GM18951 (cell line): Measurements from ENCODE around the gene CCDC107.

Source experiments
- POLR2A ChIP-seq: IDR thresholded peaks from 4 replicates; pipeline ENCODE4 v1.6.1; 2011; ENCODE audit warnings: mild to moderate bottlenecking; ENCODE audit not compliant: insufficient read length, insufficient read depth; ENCODE audit errors: extremely low read depth
- in situ Hi-C: fragments of 300-500 bp; cut with MboI; formaldehyde crosslinking; loops from one replicate; pipeline ENCODE4 v1.12.0; 2022; ENCODE audit warnings: low sequenced_read_pairs, mixed read lengths, inconsistent platforms; ENCODE audit not compliant: unreplicated experiment

CCDC107 gene

DNA sequence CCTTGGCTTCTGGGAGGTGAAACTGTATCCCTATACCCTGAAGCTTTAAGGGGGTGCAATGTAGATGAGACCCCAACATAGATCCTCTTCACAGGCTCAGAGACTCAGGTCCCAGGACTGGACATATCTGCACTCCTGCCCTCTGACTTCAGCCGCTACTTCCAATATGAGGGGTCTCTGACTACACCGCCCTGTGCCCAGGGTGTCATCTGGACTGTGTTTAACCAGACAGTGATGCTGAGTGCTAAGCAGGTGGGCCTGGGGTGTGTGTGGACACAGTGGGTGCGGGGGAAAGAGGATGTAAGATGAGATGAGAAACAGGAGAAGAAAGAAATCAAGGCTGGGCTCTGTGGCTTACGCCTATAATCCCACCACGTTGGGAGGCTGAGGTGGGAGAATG is 21.0 kb downstream of the CCDC107 start:
- TF ChIP-seq POLR2A, result no peak
- in situ Hi-C loops, result no loop called here

DNA sequence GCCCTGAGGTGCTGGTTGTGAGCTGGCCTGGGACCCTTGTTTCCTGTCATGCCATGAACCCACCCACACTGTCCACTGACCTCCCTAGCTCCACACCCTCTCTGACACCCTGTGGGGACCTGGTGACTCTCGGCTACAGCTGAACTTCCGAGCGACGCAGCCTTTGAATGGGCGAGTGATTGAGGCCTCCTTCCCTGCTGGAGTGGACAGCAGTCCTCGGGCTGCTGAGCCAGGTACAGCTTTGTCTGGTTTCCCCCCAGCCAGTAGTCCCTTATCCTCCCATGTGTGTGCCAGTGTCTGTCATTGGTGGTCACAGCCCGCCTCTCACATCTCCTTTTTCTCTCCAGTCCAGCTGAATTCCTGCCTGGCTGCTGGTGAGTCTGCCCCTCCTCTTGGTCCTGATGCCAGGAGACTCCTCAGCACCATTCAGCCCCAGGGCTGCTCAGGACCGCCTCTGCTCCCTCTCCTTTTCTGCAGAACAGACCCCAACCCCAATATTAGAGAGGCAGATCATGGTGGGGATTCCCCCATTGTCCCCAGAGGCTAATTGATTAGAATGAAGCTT is 21.8 kb downstream of the CCDC107 start:
- no peak for TF ChIP-seq POLR2A
- in situ Hi-C loops, result no loop called here

GRCh38 chr9:35680331-35681105 is 22.4 kb downstream of the CCDC107 start:
- peak; percentile 18 for TF ChIP-seq POLR2A
- in situ Hi-C loops, result no loop called here

- in situ Hi-C loops, result no loop called here
- TF ChIP-seq POLR2A, result no peak
Measured at GRCh38 chr9:35681341-35682002, 23.4 kb downstream of the CCDC107 start.

GRCh38 chr9:35682051-35682450 is 24.0 kb downstream of the CCDC107 start:
- in situ Hi-C loops, result no loop called here

GRCh38 chr9:35682520-35683315 is 24.6 kb downstream of the CCDC107 start:
- TF ChIP-seq POLR2A, result no peak
- in situ Hi-C loops, result no loop called here

More at GRCh38 chr9:35682051-35682450, 24.0 kb downstream of the CCDC107 start:
- TF ChIP-seq POLR2A, result no peak

DNA sequence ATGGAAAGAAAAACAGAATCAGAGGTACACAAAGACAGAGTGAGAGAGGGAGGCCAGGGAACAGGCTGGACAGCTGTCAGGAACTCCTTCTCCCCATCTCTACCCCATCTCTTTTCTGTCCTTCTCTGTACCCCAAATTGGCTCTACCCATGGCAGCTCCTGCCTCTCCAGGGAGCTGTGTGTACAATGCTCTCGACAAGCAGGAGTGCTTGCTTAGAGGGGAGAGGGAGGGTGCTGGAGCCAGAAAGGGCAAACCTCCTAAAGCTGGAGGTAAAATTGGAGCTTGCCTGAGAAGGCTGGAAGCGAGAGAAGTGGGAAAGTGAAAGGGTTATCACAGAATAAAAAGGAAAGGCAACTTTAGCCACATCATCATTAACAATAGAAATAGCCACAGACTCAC is 25.2 kb downstream of the CCDC107 start:
- TF ChIP-seq POLR2A, result no peak
- in situ Hi-C loops, result no loop called here

DNA sequence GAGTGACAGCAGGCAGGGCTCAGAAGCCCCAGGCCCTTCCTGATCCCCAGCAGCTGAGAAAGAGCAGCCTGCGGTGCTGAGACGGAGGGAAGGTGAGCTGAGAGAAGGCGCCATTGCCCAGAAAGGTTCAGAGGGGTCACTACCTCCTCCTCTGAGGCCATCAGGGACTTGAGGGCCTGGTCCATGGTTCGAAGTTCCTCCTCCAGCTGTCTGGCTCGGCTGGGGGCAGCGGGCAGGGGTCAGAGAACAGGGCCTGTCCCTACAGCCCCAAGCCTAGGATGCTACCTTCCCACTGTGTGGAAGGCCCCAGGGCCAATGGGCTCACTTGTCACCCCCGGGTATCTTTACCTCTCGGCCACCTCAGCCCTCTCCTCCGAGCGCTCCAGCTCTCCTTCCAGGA is 26.8 kb downstream of the CCDC107 start:
- TF ChIP-seq POLR2A, result no peak
- in situ Hi-C loops, result no loop called here

- in situ Hi-C loops, result no loop called here
- TF ChIP-seq POLR2A, result no peak
Measured at GRCh38 chr9:35685506-35685905, 27.4 kb downstream of the CCDC107 start.

GRCh38 chr9:35686222-35687203 is 28.4 kb downstream of the CCDC107 start:
- no peak for TF ChIP-seq POLR2A
- in situ Hi-C loops, result no loop called here

DNA sequence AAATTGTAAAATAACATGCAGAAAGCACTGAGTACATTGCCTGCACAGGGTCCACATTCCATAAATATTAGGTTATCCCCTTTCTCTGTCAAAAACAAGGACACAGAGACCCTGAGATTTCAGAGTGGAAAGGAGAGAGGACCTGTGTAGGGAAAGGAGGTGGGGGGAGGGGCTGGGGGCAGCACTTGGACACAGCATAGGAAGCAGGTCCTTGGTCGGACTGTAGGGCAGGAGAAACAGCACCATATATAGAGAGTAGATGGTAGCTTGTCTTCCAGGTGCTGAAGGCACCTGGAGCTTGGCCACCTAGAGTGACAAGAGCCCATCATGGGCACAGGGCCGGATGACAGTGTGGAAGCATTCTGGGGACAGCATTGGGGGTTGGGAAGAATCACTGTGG is 29.2 kb downstream of the CCDC107 start:
- no peak for TF ChIP-seq POLR2A
- in situ Hi-C loops, result no loop called here

DNA sequence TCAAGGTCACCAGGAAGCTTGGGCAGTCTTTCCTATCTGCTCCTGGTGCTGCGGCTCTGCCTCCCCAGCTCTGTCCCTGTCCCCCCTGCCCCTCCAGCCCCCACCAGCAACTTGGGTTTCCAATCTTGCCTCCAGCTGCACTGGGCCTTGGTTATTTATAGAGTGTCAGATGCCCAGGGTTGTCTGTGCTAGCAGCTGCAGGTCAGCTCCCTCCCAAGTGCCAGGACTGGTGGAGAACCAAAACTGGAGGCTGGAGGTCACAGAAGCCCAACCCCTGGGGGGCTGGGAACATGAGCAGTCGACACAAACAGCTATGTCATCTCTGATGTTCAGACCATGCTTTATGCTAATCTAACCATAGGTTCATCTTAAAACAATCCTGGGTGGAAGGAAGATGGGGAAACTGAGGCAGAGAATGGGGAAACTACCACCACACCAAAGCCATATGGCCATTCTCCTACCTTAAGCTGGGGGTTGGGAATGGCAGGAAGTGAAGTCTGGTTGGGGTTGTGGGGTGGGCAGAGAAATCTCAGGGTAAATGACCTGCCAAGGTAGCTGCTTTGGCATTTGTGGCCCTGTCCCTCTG is 30.0 kb downstream of the CCDC107 start:
- TF ChIP-seq POLR2A, result no peak
- in situ Hi-C loops, result no loop called here
